ENCODE results near the gene PDHX. TPM values are rescaled to one million over a fixed set of nuclear protein-coding genes. Genes with fewer than 3 reads are reported as not detected.

PDHX gene
- total and polyA plus RNA-seq, 10 of the 15 experiments (the other 5 are each of a cell fraction or from before 2014, with no cell fraction given): 14.5 to 41.9 (median 28.0) TPM

- POLR2A ChIA-PET: no interaction called here
- ATAC-seq (no peak), FAIRE-seq (no peak)
- TF ChIP-seq, protein P1, sequence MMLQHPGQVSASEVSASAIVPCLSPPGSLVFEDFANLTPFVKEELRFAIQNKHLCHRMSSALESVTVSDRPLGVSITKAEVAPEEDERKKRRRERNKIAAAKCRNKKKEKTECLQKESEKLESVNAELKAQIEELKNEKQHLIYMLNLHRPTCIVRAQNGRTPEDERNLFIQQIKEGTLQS (IDR thresholded peaks at IDR 0.05; ENCODE audit: borderline replicate concordance, extremely low read depth, low read depth, low read length): no peak
- TF ChIP-seq CREB1 (IDR thresholded peaks at IDR 0.05; ENCODE audit: low read depth) (no peak), POU2F2 (IDR thresholded peaks at IDR 0.05; ENCODE audit: borderline replicate concordance, low read depth, low read length) (no peak), IKZF1 (conservative IDR thresholded peaks at IDR 0.05) (no peak), KAT2A (conservative IDR thresholded peaks at IDR 0.05; ENCODE audit: control insufficient read depth, low read depth, low read length) (no peak), ZNF274 (IDR thresholded peaks at IDR 0.05; ENCODE audit: insufficient read depth, insufficient read length) (no peak), ZNF207 (IDR thresholded peaks at IDR 0.05; ENCODE audit: borderline replicate concordance) (no peak), NR2C1 (IDR thresholded peaks at IDR 0.05) (no peak), CEBPB (IDR thresholded peaks at IDR 0.05; ENCODE audit: borderline replicate concordance in 1 of 2, low read depth in 2 of 2, low read length in 2 of 2) (no peak), SMAD5 (IDR thresholded peaks at IDR 0.05; ENCODE audit: low read depth) (no peak), BACH1 (IDR thresholded peaks at IDR 0.05; ENCODE audit: borderline replicate concordance) (no peak)
- TF ChIP-seq, protein P2, sequence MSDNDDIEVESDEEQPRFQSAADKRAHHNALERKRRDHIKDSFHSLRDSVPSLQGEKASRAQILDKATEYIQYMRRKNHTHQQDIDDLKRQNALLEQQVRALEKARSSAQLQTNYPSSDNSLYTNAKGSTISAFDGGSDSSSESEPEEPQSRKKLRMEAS (IDR thresholded peaks at IDR 0.05; ENCODE audit: low read depth, low read length): no peak
- TF ChIP-seq, protein P3, sequence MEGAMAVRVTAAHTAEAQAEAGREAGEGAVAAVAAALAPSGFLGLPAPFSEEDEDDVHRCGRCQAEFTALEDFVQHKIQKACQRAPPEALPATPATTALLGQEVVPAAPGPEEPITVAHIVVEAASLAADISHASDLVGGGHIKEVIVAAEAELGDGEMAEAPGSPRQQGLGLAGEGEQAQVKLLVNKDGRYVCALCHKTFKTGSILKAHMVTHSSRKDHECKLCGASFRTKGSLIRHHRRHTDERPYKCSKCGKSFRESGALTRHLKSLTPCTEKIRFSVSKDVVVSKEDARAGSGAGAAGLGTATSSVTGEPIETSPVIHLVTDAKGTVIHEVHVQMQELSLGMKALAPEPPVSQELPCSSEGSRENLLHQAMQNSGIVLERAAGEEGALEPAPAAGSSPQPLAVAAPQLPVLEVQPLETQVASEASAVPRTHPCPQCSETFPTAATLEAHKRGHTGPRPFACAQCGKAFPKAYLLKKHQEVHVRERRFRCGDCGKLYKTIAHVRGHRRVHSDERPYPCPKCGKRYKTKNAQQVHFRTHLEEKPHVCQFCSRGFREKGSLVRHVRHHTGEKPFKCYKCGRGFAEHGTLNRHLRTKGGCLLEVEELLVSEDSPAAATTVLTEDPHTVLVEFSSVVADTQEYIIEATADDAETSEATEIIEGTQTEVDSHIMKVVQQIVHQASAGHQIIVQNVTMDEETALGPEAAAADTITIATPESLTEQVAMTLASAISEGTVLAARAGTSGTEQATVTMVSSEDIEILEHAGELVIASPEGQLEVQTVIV (IDR thresholded peaks at IDR 0.05; ENCODE audit: borderline replicate concordance, partially characterized antibody): no peak
- TF ChIP-seq, protein P4, sequence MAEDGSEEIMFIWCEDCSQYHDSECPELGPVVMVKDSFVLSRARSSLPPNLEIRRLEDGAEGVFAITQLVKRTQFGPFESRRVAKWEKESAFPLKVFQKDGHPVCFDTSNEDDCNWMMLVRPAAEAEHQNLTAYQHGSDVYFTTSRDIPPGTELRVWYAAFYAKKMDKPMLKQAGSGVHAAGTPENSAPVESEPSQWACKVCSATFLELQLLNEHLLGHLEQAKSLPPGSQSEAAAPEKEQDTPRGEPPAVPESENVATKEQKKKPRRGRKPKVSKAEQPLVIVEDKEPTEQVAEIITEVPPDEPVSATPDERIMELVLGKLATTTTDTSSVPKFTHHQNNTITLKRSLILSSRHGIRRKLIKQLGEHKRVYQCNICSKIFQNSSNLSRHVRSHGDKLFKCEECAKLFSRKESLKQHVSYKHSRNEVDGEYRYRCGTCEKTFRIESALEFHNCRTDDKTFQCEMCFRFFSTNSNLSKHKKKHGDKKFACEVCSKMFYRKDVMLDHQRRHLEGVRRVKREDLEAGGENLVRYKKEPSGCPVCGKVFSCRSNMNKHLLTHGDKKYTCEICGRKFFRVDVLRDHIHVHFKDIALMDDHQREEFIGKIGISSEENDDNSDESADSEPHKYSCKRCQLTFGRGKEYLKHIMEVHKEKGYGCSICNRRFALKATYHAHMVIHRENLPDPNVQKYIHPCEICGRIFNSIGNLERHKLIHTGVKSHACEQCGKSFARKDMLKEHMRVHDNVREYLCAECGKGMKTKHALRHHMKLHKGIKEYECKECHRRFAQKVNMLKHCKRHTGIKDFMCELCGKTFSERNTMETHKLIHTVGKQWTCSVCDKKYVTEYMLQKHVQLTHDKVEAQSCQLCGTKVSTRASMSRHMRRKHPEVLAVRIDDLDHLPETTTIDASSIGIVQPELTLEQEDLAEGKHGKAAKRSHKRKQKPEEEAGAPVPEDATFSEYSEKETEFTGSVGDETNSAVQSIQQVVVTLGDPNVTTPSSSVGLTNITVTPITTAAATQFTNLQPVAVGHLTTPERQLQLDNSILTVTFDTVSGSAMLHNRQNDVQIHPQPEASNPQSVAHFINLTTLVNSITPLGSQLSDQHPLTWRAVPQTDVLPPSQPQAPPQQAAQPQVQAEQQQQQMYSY (CRISPR knock-in tag; IDR thresholded peaks at IDR 0.05): no peak
- TF ChIP-seq, protein P5, sequence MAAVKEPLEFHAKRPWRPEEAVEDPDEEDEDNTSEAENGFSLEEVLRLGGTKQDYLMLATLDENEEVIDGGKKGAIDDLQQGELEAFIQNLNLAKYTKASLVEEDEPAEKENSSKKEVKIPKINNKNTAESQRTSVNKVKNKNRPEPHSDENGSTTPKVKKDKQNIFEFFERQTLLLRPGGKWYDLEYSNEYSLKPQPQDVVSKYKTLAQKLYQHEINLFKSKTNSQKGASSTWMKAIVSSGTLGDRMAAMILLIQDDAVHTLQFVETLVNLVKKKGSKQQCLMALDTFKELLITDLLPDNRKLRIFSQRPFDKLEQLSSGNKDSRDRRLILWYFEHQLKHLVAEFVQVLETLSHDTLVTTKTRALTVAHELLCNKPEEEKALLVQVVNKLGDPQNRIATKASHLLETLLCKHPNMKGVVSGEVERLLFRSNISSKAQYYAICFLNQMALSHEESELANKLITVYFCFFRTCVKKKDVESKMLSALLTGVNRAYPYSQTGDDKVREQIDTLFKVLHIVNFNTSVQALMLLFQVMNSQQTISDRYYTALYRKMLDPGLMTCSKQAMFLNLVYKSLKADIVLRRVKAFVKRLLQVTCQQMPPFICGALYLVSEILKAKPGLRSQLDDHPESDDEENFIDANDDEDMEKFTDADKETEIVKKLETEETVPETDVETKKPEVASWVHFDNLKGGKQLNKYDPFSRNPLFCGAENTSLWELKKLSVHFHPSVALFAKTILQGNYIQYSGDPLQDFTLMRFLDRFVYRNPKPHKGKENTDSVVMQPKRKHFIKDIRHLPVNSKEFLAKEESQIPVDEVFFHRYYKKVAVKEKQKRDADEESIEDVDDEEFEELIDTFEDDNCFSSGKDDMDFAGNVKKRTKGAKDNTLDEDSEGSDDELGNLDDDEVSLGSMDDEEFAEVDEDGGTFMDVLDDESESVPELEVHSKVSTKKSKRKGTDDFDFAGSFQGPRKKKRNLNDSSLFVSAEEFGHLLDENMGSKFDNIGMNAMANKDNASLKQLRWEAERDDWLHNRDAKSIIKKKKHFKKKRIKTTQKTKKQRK (IDR thresholded peaks at IDR 0.05; ENCODE audit: low read depth, low read length): no peak
Measured at GRCh38 chr11:34874202-34874601, 42.2 kb upstream of the PDHX start.

More at GRCh38 chr11:34874202-34874601, 42.2 kb upstream of the PDHX start:
- no peak overlapping the region for H3K4me3 ChIP-seq
- BruUV-seq (replicated peaks): no TSS peak
- H3K27ac ChIP-seq (ENCODE audit: control insufficient read depth, insufficient read depth): no peak overlapping the region
- no peaks in the 10 kb centered on the region for H3K27me3 ChIP-seq (replicated peaks in 1 of 2; ENCODE audit: control insufficient read depth in 2 of 2, insufficient read depth in 2 of 2, low read length in 1 of 2)
- SMC1A ChIA-PET (ENCODE audit: uncharacterized antibody, unreplicated experiment): no interaction called here
- H3K36me3 ChIP-seq (ENCODE audit: control insufficient read depth in 2 of 2, insufficient read depth in 2 of 2, low read length in 1 of 2): no peaks in the 10 kb centered on the region
- H4K20me1 ChIP-seq (ENCODE audit: control insufficient read depth, insufficient read depth): no peaks in the 10 kb centered on the region
- H3K4me2 ChIP-seq (ENCODE audit: control insufficient read depth, insufficient read depth): no peak overlapping the region
- RAD21 ChIA-PET (ENCODE audit: unreplicated experiment): no interaction called here
- no peak for DNase-seq (ENCODE audit: low read depth, low spot score)
- WGBS (ENCODE audit: insufficient coverage, insufficient replicate concordance, low lambda C conversion rate, missing lambda C conversion rate): 82% methylated on average over 4 of the region's 4 CpGs
- in situ Hi-C loops (cut with MboI) (no loop called here), intact Hi-C loops (cut with micrococcal nuclease; ENCODE audit: unreplicated experiment) (no loop called here)
- H3K4me1 ChIP-seq (ENCODE audit: control insufficient read depth, insufficient read depth, low read length): no peaks in the 10 kb centered on the region
- no peak overlapping the region for H3K9ac ChIP-seq (ENCODE audit: control insufficient read depth, insufficient read depth, low read length)
- no peak overlapping the region for H2AFZ ChIP-seq (ENCODE audit: control insufficient read depth, low read depth, low read length)
- no peaks in the 10 kb centered on the region for H3K9me3 ChIP-seq (replicated peaks; ENCODE audit: control insufficient read depth, insufficient read depth, low read length)
- CTCF ChIA-PET: no interaction called here
- no peaks in the 10 kb centered on the region for H3K79me2 ChIP-seq (ENCODE audit: control insufficient read depth, insufficient read depth, low read length)

Data from GM12878 (cell line).